T47D (cell line): ENCODE data around the gene TDRD7.
"Not testable (repeated sequence)": the region's sequence is repeated elsewhere in the genome, so short reads cannot be mapped to it uniquely, and the experiment has no call there.

Source experiments
- DNase-seq, 2 experiments: peaks; one replicate each; pipeline versions ENCODE4 v3.0.0 to v3.0.0-alpha.2; 2011 to 2012; ENCODE audit warnings: low read depth in 1 of 2, low spot score in 1 of 2
- JUND ChIP-seq: IDR thresholded peaks from 2 replicates; pipeline ENCODE4 v1.6.1; 2012; ENCODE audit warnings: low read depth
- in situ Hi-C: cut with HindIII; loops from 2 replicates; pipeline ENCODE4 v1.10.0; 2016; ENCODE audit warnings: low sequenced_read_pairs, low pct_unique_long_range_greater_than_20kb

TDRD7 gene

GRCh38 chr9:97447001-97447400 lies 35.1 kb downstream of the TDRD7 start:
- no peak for DNase-seq
- no peak for TF ChIP-seq JUND
- in situ Hi-C loops: no loop called here

DNA sequence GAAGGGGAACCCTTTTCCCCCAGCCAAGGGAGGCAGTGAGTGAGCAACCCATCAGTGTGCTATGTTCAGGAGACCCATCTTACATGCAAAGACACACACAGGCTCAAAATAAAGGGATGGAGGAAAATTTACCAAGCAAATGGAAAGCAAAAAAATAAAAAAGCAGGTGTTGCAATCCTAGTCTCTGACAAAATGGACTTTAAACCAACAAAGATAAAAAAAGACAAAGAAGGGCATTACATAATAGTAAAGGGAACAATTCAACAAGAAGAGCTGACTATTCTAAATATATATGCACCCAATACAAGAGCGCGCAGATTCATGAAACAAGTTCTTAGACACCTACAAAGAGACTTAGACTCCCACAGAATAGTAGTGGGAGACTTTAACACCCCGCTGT lies 41.7 kb downstream of the TDRD7 start:
- in situ Hi-C loops, DNase-seq: not testable (repeated sequence)

GRCh38 chr9:97456841-97457240 lies 44.9 kb downstream of the TDRD7 start:
- DNase-seq, in situ Hi-C loops: not testable (repeated sequence)

- no peak for DNase-seq
- no peak for TF ChIP-seq JUND
- in situ Hi-C loops: no loop called here
Measured at GRCh38 chr9:97459326-97459725, 47.4 kb downstream of the TDRD7 start.

DNA sequence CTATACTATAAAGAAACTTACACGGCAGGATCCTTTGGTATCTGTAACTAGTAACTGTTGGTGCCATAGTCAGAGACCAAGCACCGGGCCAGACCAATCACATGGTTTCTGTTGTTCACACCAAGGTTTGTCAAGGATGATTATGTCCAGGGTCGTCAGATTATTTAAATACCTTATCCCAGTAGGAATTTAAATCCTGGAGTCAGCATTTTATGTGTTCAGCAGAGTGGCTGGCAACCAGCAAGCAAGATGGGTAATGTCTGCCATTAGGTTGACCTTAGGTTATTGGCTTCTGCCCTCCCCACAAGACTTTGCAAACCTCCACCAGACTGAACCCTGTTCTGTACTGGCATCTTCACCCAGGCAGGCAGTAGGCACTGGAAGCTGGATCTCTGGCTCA lies 50.3 kb downstream of the TDRD7 start:
- in situ Hi-C loops: no loop called here

DNA sequence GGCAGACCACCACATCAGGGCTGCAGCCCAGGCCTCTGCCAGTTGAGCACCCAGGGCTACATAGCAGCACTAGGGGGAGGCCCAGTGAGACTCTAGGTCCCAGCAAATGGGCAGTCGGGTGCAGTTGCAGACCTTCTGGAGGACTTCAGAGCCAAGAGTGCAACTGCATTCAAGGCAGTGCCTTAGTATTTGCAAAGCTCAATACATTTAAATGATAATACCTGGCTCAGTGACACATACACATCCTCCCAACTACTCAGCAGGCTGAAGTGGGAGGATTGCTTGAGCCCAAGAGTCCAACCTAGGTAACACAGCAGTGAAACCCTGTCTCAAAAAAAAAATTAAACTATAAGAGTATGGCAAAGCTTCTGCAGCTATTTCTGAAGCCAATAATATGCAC lies 51.0 kb downstream of the TDRD7 start:
- in situ Hi-C loops: no loop called here
- DNase-seq: no peak
- TF ChIP-seq JUND: no peak

More for the DNA sequence above, 50.3 kb downstream of the TDRD7 start:
- no peak for TF ChIP-seq JUND
- DNase-seq: no peak

- peak; percentile 47 to 76 for DNase-seq
- no peak for TF ChIP-seq JUND
- in situ Hi-C loops: no loop called here
Measured at GRCh38 chr9:97468658-97469448, 57.0 kb downstream of the TDRD7 start.

GRCh38 chr9:97470076-97470475 lies 58.2 kb downstream of the TDRD7 start:
- in situ Hi-C loops: no loop called here
- DNase-seq: peak in 1 of 2 experiments; percentile 30
- TF ChIP-seq JUND: no peak

- no peak for DNase-seq
- in situ Hi-C loops: no loop called here
- no peak for TF ChIP-seq JUND
Measured at GRCh38 chr9:97473717-97474116, 61.8 kb downstream of the TDRD7 start.

GRCh38 chr9:97474372-97474925 lies 62.6 kb downstream of the TDRD7 start:
- in situ Hi-C loops: no loop called here
- TF ChIP-seq JUND: no peak
- no peak for DNase-seq

DNA sequence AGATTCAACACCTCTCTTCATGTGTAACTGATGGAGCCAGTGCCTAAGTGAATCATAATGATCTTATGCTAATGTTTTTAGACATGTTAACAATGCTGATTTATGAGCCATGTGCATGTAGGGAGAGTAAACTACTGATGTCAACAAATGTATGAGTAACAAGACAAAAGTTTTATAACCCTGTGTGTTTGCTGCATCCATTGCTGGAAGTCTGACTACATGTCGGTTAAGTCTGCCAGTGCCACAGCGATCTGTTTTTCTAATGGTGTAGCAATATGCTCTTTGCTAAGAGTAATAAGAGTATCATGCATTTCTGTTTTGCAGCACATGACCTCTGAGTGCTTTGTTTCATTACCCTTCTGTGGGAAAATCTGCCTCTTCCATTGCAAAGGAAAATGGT lies 63.2 kb downstream of the TDRD7 start:
- no peak for TF ChIP-seq JUND
- no peak for DNase-seq
- in situ Hi-C loops: no loop called here

- in situ Hi-C loops: no loop called here
- TF ChIP-seq JUND: no peak
- DNase-seq: no peak
Measured at GRCh38 chr9:97478301-97478981, 66.5 kb downstream of the TDRD7 start.

DNA sequence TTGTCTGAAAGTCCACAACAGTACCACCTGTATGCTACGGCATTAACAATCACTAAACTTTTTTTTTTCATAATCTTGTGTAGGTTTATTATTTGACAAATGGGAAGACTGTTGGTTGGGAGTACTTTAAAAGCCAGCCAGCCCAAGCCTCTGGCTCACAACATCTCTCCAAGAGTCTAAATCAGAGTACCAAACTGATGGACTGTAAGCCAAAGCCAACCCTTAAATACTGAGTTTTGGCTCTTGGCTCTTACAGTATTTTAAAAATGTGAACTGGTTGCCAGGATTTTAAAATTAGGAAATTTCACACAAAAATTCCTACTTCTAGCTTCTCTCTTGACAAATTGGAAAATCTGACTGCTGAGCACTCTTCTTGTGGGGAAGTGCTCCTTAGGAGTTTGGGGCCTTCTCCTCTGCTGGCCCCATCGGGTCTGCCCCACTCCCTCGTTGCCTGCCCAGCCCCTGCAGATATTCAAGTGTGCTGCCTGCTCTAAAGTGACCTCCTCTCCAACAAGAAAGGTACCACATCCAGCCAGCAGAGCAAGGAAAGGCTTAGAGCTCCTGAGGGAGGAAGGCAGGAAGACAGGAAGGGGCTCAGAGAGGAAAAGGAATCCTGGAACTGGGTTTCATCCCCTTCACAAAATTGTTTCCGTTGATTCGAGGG lies 67.7 kb downstream of the TDRD7 start:
- no peak for DNase-seq
- in situ Hi-C loops: no loop called here

More for the DNA sequence above, 67.7 kb downstream of the TDRD7 start:
- no peak for TF ChIP-seq JUND
